SH-SY5Y (cell line): ENCODE results near the gene LCN15.

Experiments used
- GATA2 ChIP-seq: IDR thresholded peaks from 2 replicates; pipeline ENCODE4 v1.6.1; 2011; ENCODE audit warnings: mild to moderate bottlenecking, low read depth, low read length
- GATA3 ChIP-seq: IDR thresholded peaks from 2 replicates; pipeline ENCODE4 v1.6.1; 2011; ENCODE audit warnings: low read depth, mild to moderate bottlenecking, low read length, moderate library complexity

GRCh38 chr9:136719195-136719880 lies 45.0 kb downstream of the LCN15 start:
- TF ChIP-seq GATA2 (no peak), GATA3 (no peak)
